Esophagus muscularis mucosa (tissue), 3 donors: ENCODE data around the gene BAIAP2L1.

Source experiments
- POLR2A ChIP-seq: fragments of 450-650 bp; IDR thresholded peaks from one replicate; pipeline ENCODE4 v1.6.1; 2017; ENCODE audit warnings: antibody characterized with exemption, moderate library complexity, mild to moderate bottlenecking, low read depth
- POLR2AphosphoS5 ChIP-seq, 2 donors: sonication (generic); formaldehyde crosslinking; IDR thresholded peaks; one replicate each; pipeline ENCODE4 v1.6.1; 2017; ENCODE audit warnings: antibody characterized with exemption in 2 of 2
- TF ChIP-seq, protein P1 (sequence below), 3 experiments: fragments of 200-600 bp in 2 of 3; fragments of 450-650 bp in 1 of 3; sonication (generic) in 2 of 3; IDR thresholded peaks; one replicate each; pipeline ENCODE4 v1.5.1; 2017 to 2019; ENCODE audit warnings: antibody characterized with exemption in 3 of 3, mild to moderate bottlenecking in 2 of 3, moderate library complexity in 1 of 3

DNA sequence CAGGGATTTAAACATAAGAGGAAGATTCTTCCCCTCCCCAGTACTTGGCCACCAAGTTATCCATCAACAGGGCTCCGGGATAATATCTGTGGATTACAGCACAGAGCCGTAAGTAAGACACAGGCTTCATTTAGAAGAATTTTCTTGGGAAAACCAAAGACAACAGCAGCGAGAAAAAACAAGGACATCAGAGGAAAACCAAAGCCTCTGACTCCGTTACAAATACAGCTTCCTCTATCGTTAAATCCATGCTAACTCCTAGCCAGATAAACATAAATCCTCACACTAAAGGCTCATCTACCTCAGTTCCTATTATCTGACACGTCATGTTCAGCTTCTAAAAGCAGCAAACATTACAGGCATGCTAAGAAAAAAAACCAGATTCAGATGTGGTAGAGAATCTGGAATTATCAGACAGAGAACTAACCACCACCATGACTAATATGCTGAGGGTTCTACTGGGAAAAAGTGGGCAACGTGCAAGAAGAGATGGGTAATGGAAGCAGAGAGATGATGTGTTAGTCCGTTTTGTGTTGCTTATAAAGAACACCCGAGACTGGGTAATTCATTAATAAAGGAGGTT is 71.0 kb downstream of the BAIAP2L1 start:
- TF ChIP-seq, protein P1, sequence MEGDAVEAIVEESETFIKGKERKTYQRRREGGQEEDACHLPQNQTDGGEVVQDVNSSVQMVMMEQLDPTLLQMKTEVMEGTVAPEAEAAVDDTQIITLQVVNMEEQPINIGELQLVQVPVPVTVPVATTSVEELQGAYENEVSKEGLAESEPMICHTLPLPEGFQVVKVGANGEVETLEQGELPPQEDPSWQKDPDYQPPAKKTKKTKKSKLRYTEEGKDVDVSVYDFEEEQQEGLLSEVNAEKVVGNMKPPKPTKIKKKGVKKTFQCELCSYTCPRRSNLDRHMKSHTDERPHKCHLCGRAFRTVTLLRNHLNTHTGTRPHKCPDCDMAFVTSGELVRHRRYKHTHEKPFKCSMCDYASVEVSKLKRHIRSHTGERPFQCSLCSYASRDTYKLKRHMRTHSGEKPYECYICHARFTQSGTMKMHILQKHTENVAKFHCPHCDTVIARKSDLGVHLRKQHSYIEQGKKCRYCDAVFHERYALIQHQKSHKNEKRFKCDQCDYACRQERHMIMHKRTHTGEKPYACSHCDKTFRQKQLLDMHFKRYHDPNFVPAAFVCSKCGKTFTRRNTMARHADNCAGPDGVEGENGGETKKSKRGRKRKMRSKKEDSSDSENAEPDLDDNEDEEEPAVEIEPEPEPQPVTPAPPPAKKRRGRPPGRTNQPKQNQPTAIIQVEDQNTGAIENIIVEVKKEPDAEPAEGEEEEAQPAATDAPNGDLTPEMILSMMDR (IDR thresholded peaks at IDR 0.05), result no peak
- TF ChIP-seq POLR2A, result no peak
- no peak for TF ChIP-seq POLR2AphosphoS5 (IDR thresholded peaks at IDR 0.05)
